ENCODE results near the gene ZNF619.

The ZNF619 gene

DNA sequence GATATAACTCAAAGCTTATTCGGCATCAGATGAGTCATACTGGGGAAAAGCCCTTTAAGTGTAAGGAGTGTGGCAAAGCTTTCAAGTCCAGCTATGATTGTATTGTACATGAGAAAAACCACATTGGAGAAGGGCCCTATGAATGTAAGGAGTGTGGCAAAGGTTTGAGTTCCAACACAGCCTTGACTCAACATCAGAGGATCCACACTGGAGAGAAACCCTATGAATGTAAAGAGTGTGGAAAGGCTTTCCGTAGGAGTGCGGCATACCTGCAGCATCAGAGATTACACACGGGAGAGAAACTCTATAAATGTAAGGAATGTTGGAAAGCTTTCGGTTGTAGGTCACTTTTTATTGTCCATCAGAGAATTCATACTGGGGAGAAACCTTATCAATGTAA, 55.3 kb downstream of the ZNF619 start:
- no peak for DNase-seq (ENCODE audit: low read depth in 2 of 2)

DNA sequence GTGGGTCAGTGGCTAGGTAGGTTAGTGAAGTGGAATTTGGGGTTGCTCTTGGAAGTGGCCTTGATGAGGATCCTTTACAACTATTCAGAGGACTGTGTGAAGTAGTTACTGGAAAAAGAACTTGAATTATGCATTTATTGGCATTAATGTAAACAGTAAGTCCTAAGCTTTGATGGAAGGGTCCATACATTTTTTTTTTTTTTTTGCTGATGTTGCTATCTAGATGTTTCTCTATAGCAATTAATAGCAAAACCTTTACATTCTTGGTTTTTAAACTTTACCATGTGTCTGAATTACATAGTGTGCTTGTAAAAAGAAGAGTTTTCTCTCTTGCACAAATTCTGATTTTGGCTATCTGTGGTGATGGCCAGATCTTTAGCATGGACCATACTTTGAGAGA, 57.4 kb downstream of the ZNF619 start:
- no peak for DNase-seq (ENCODE audit: low read depth in 2 of 2)

All from stimulated activated CD8-positive, alpha-beta memory T cell treated with anti-CD3 and anti-CD28 coated beads, Interleukin-15, amount 100 ng/mL, for 48 hours (primary cell).